BJ (cell line): ENCODE measurements around the gene ZBTB38. TPM values are rescaled to one million over a fixed set of nuclear protein-coding genes. Genes with fewer than 3 reads are reported as not detected.

Experiments used
- CTCF ChIA-PET: fragments of 350-600 bp; formaldehyde crosslinking; extraction: SDS; loops from one replicate; lab custom pipeline; 2021; ENCODE audit warnings: antibody characterized with exemption, inconsistent platforms; lab: Yijun Ruan, JAX
- POLR2A ChIA-PET: fragments of 300-600 bp; sonication (Branson Sonifier 250); formaldehyde crosslinking; extraction: SDS; loops from one replicate; lab custom pipeline; 2021; ENCODE audit warnings: antibody characterized with exemption; lab: Charles Lee
- DNase-seq: peaks from one replicate; pipeline ENCODE4 v3.0.0-alpha.2; 2011; ENCODE audit warnings: low read depth
- H3K27me3 ChIP-seq: 2 replicates; pipeline ENCODE4 v1.6.0; 2011; ENCODE audit warnings: low read length; ENCODE audit not compliant: control insufficient read depth, insufficient read depth
- H3K36me3 ChIP-seq: 2 replicates; pipeline ENCODE4 v1.5.1; 2011; ENCODE audit warnings: low read length; ENCODE audit not compliant: control insufficient read depth, insufficient read depth
- H3K4me3 ChIP-seq: 2 replicates; pipeline ENCODE4 v1.5.1; 2011; ENCODE audit warnings: low read depth, mild to moderate bottlenecking, control low read depth, low read length
- CTCF ChIP-seq: IDR thresholded peaks from 2 replicates; pipeline ENCODE4 v1.5.1; 2011; ENCODE audit warnings: low read depth, mild to moderate bottlenecking, control low read depth, inconsistent platforms, low read length, moderate library complexity; ENCODE audit not compliant: insufficient read depth
- polyA plus RNA-seq: library from polyadenylated mRNA; depleted of rRNA; stranded (reverse); fragments of >200 nt; gene quantifications from 2 replicates; pipeline ENCODE4 v1.2.3, GENCODE V29; 2011

Gene ZBTB38
- polyA plus RNA-seq, 1 experiment = 62.0 TPM

GRCh38 chr3:141356046-141356445, 12.3 kb upstream of the ZBTB38 start:
- ChIA-PET POLR2A (no interaction called here), CTCF (no interaction called here)
- Histone ChIP-seq H3K4me3 (no peak overlapping the region), H3K27me3 (no peaks in the 10 kb centered on the region), H3K36me3 (no peaks in the 10 kb centered on the region)
- TF ChIP-seq CTCF = no peak
- DNase-seq = no peak

- DNase-seq = peak; percentile 90
- no peak overlapping the region for H3K4me3 ChIP-seq
- peak; percentile 75 for TF ChIP-seq CTCF
- H3K27me3 ChIP-seq = no peaks in the 10 kb centered on the region
- ChIA-PET POLR2A (interaction anchor here (0.6 to 1.4 kb wide), 3 partner anchors 22 to 95 kb away, joined by 3 to 4 read pairs (median 3); no protein-coding TSS in a partner anchor), CTCF (interaction anchor here (0.6 to 5.5 kb wide), 34 partner anchors 9 to 236 kb away, joined by 3 to 70 read pairs (median 6); no protein-coding TSS in a partner anchor)
- H3K36me3 ChIP-seq = no peaks in the 10 kb centered on the region
Measured at GRCh38 chr3:141360888-141361598, 7.3 kb upstream of the ZBTB38 start.

DNA sequence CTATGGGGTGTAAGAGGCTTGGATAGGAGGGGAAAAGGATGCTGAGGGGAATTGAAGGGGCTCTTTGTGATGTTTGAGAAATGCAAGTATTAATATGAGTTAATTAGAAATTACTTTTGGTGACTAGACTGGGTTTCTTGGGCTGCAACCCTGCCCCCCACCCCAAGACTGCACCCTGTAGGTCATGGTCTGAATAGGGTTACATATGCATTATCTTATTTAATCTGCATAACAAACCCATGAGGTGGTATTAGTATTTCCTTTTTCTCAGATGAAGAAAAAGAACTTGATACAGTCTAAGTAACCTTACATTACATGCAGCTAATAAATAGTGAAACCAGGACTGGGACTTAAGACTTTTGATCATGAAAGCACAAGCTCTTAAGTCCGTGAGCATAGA, 5.6 kb upstream of the ZBTB38 start:
- Histone ChIP-seq H3K36me3 (no peaks in the 10 kb centered on the region), H3K27me3 (no peaks in the 10 kb centered on the region), H3K4me3 (no peak overlapping the region)
- no peak for DNase-seq
- ChIA-PET POLR2A (no interaction called here), CTCF (interaction anchor here (0.7 to 5.5 kb wide), 7 partner anchors 11 to 102 kb away, joined by 3 to 70 read pairs (median 15); no protein-coding TSS in a partner anchor)
- no peak for TF ChIP-seq CTCF

DNA sequence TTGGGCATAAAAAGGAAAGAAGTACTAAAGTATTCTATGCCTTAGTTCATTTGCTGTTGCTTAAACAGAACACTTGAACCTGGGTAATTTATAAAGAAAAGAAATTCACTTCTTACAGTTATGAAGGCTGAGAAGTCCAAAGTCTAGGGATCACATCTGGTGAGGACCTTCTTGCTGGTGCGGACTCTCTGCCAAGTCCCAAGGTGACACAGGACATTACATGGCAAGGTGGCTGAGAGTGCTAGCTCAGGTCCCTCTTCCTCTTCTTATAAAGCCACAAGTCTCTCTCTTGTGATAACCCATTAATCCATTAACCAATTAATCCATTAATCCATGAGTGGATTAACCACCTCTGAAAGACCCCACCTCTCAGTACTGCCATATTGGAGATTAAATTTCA, 3.1 kb upstream of the ZBTB38 start:
- DNase-seq = no peak
- Histone ChIP-seq H3K27me3 (no peaks in the 10 kb centered on the region), H3K4me3 (no peak overlapping the region), H3K36me3 (no peaks in the 10 kb centered on the region)
- TF ChIP-seq CTCF = no peak
- ChIA-PET POLR2A (interaction anchor here (0.5 kb wide), 1 partner anchor 107 kb away, joined by 3 read pairs; no protein-coding TSS in a partner anchor), CTCF (interaction anchor here (2.4 kb wide), 1 partner anchor 90 kb away, joined by 12 read pairs; no protein-coding TSS in a partner anchor)

DNA sequence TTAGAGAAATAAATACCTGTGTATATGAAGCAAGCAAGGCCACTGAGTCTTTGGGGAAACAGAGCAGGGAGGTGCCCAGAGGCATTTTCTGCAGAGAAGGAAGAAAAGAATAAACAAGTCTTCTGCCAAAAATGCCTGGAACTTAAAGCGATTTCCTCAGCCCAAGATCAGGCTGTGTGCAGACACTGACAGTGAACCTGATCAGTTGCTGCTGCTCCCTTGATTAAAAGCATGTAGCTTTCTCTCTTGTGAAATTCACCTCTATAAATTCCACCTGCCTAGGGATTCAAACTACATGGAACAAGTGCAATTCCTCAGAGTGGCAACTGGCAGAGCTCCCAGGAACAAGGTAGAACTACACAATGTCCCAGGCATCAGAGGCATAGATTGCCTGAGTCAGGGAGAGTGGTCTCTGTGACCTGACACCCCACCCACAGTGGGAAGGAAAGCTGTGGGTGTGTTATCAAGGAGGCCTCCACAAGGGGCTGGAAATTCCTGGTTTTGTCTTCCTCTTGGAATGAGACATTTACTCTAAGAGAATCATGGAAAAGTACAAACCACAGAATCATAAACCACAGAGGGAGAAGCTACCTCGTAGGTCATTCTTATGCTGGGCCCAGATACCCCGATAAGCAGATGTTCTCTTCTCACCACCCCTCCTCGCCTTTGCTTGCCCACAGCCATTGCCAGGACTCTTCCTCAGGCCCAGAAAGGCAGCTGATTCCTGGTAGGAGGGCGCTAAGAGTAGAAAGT, 1.8 kb upstream of the ZBTB38 start:
- TF ChIP-seq CTCF = peak; percentile 30; the same call in 1 of the 2 replicates
- ChIA-PET CTCF (interaction anchor here (0.6 to 2.4 kb wide), 15 partner anchors 9 to 135 kb away, joined by 3 to 12 read pairs (median 4); partner anchors contain the start of gene PXYLP1), POLR2A (interaction anchor here (0.6 to 1.9 kb wide), 7 partner anchors 31 to 164 kb away, joined by 3 to 9 read pairs (median 4); no protein-coding TSS in a partner anchor)
- H3K4me3 ChIP-seq = no peak overlapping the region
- DNase-seq = peak; percentile 82
- no peaks in the 10 kb centered on the region for H3K27me3 ChIP-seq
- H3K36me3 ChIP-seq = no peaks in the 10 kb centered on the region
